ENCODE measurements around the gene TSC22D3. TPM values are rescaled to one million over a fixed set of nuclear protein-coding genes. Genes with fewer than 3 reads are reported as not detected.
A peak's percentile ranks its signal among the peaks of the same experiment; 100 is the strongest.

Gene TSC22D3
- total RNA-seq, 1 donor from 2014 or later = 32.9 TPM

GRCh38 chrX:107731831-107732502 is 43.6 kb downstream of the TSC22D3 start:
- TF ChIP-seq CTCF (conservative IDR thresholded peaks at IDR 0.05; ENCODE audit: low read depth, low read length) = no peak
- peak; percentile 80 for DNase-seq (ENCODE audit: low read depth)
- H3K4me3 ChIP-seq (ENCODE audit: low read depth, low read length) = no peak overlapping the region

DNA sequence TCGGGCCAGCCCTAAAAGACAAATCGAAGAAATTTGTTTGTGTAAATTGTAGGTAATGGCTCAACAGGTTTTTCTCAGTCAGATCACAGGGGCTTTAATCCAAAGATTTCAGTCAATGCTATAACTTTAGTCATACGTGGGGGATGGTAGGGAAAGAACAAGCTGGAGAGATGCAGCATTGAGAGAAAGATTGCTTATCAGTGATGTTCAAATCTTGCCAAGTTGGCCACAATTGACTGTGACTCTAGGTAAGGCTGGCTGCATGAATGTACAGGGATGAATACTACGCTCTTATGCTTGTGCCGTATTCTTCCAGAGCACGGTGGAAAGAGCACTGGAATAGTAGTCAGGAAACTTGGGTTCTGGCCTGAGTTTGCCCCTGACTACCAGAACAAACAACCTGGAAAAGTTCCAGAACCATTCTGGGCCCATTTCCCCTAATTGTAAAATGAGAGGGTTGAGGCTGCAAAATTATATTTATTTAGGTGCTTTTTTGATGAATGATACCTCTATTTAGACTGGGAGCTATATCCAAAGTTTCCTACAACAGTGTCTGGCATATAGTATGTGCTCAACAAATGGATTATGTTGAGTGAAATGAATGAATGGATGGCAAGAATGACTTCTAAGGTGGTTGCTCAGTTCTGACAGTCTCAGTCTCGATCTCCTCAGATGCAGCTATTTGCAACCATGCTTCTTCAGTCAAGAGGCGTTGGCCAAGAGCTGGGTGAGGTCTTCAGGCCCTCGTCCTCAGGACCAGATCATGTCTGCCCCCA is 44.4 kb downstream of the TSC22D3 start:
- no peak for DNase-seq (ENCODE audit: low read depth)
- TF ChIP-seq CTCF (conservative IDR thresholded peaks at IDR 0.05; ENCODE audit: low read depth, low read length) = no peak
- H3K4me3 ChIP-seq (ENCODE audit: low read depth, low read length) = no peak overlapping the region

GRCh38 chrX:107730298-107730655 is 45.3 kb downstream of the TSC22D3 start:
- no peak for DNase-seq (ENCODE audit: low read depth)
- TF ChIP-seq CTCF (conservative IDR thresholded peaks at IDR 0.05; ENCODE audit: low read depth, low read length) = no peak
- H3K4me3 ChIP-seq (ENCODE audit: low read depth, low read length) = no peak overlapping the region

DNA sequence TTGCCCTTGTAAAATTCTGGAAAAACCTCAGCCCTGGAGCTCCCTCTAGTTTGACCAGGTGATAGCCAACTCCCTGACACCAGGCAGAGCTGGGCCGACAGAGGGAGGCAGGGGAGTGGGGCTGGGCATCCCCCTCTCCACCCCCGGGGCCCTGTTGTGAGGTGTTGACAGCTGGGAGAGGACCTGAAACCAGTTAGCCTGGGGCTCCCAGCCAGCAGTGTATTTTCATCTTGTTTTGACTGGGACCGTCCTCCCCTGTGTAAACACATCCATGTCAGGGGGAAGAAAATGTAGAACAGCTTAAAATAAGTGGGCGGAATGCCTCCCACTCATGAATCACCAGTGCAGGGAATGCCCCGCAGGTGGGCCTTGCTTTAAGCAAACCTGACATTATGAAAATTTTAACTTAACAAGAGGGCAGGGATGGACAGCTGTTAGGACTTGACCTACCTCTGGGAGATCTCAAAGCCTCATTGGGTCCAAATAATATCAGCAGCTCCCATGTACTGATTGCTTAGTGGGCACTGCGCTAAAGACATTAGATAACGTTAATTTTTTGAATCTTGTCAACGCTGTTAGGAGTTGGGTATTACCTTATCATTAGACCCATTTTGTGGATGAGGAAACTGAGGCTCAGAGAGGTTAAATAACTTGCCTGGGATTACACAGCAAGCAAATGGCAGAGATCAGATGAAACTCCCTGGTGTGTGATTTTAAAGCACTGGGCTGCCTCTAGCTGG is 45.9 kb downstream of the TSC22D3 start:
- no peak for TF ChIP-seq CTCF (conservative IDR thresholded peaks at IDR 0.05; ENCODE audit: low read depth, low read length)
- H3K4me3 ChIP-seq (ENCODE audit: low read depth, low read length) = no peak overlapping the region
- DNase-seq (ENCODE audit: low read depth) = no peak

- no peak for DNase-seq (ENCODE audit: low read depth)
- H3K4me3 ChIP-seq (ENCODE audit: low read depth, low read length) = no peak overlapping the region
- no peak for TF ChIP-seq CTCF (conservative IDR thresholded peaks at IDR 0.05; ENCODE audit: low read depth, low read length)
Observed at GRCh38 chrX:107728371-107729099, 47.1 kb downstream of the TSC22D3 start.

DNA sequence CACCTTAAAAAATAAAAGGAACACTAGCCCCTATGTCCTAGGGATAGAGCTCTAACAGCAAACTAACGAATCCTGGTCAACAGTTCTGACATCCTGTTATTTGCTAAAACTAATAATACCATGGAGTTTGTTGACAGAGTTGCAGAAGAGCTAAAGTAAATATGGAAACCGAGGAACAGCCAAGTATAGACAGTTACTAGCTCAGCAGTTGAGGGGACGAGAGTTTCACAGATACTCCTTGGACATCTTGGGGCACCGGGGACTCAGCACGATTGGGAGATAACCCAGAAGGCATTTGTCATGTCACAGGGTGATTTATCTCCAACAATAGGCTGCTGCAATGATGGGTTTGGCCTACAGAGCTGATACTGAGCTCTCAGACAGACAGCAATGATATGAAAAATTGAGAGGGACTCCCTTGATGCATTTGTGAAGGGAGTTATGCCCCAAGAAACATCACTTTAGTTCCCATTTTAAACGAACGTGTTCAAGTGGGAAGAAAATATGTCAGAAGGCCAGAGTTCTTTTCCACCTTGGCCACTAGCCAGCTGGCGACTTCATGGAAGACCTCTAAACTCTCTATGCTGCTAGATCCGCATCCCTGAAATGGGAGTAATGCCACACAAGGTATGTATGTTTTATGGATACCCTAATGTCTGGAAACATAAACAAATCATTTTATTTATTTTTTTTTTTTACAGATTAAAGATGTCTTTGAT is 48.6 kb downstream of the TSC22D3 start:
- H3K4me3 ChIP-seq (ENCODE audit: low read depth, low read length) = no peak overlapping the region
- no peak for TF ChIP-seq CTCF (conservative IDR thresholded peaks at IDR 0.05; ENCODE audit: low read depth, low read length)
- DNase-seq (ENCODE audit: low read depth) = no peak

All from epithelial cell of proximal tubule (primary cell).